ENCODE measurements around the gene MACROD2.

The MACROD2 gene

GRCh38 chr20:15199698-15200097 lies 1204.4 kb downstream of the MACROD2 start:
- Histone ChIP-seq H3K9ac (ENCODE audit: insufficient read length, low read depth) (no peak overlapping the region), H3K4me3 (ENCODE audit: insufficient read length, low read depth) (no peak overlapping the region), H3K27me3 (ENCODE audit: insufficient read depth, insufficient read length) (no peaks in the 10 kb centered on the region), H3K4me1 (ENCODE audit: insufficient read depth, insufficient read length) (no peaks in the 10 kb centered on the region), H3K36me3 (ENCODE audit: insufficient read depth, insufficient read length, low read length) (no peaks in the 10 kb centered on the region), H3K9me3 (ENCODE audit: insufficient read depth, low read length) (no peaks in the 10 kb centered on the region)
- DNase-seq (ENCODE audit: low read depth, low spot score), result no peak
- TF ChIP-seq YY1 (IDR thresholded peaks at IDR 0.05; ENCODE audit: insufficient read depth, insufficient read length) (no peak), SUZ12 (IDR thresholded peaks at IDR 0.05; ENCODE audit: extremely low read depth, insufficient read depth, insufficient read length) (no peak), ZNF274 (IDR thresholded peaks at IDR 0.05; ENCODE audit: low read depth, low read length) (no peak)

DNA sequence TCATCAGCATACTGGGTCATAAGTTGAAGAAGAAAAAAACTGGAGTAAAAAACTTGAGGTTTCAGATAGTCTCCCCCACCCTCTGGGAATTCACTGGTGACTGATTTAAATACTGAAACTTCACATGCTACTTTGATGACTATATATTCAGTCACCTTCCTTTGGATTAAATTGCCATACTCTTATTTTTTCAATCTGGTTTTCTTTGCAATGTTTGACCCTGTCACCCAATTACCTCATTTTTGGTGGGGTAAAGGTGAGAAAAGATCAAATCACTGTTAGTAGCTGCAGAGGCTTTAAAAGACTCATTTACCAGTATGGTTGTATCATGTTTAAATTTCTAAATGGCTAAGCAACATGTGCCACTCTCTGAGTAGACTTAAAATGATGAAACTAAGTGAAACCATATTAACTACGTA lies 1204.8 kb downstream of the MACROD2 start:
- H3K36me3 ChIP-seq (ENCODE audit: insufficient read depth, insufficient read length, low read length), result no peaks in the 10 kb centered on the region
- TF ChIP-seq YY1 (IDR thresholded peaks at IDR 0.05; ENCODE audit: insufficient read depth, insufficient read length), result no peak
- no peak for TF ChIP-seq SUZ12 (IDR thresholded peaks at IDR 0.05; ENCODE audit: extremely low read depth, insufficient read depth, insufficient read length)
- no peaks in the 10 kb centered on the region for H3K27me3 ChIP-seq (ENCODE audit: insufficient read depth, insufficient read length)
- DNase-seq (ENCODE audit: low read depth, low spot score), result no peak
- no peak overlapping the region for H3K9ac ChIP-seq (ENCODE audit: insufficient read length, low read depth)
- H3K4me3 ChIP-seq (ENCODE audit: insufficient read length, low read depth), result no peak overlapping the region
- H3K4me1 ChIP-seq (ENCODE audit: insufficient read depth, insufficient read length), result no peaks in the 10 kb centered on the region
- H3K9me3 ChIP-seq (ENCODE audit: insufficient read depth, low read length), result no peaks in the 10 kb centered on the region

DNA sequence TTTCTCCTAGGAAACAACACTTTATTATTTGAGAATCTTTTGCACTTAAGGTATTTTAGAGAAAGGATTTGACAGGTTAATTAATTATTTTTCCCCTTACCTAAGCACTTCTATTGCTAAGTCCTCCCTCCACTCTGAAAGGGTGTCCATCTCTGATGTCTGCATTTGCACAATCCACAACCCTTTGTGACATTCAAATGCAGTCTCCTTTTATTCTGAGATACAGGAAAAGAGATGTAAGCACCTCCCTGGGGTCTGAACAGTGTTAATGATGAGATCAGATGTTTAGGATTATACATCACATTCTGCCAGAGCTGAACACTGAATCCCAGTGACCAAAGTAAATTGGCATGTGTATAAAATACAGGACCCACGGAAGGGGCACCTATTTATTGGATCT lies 1206.3 kb downstream of the MACROD2 start:
- no peaks in the 10 kb centered on the region for H3K9me3 ChIP-seq (ENCODE audit: insufficient read depth, low read length)
- no peaks in the 10 kb centered on the region for H3K27me3 ChIP-seq (ENCODE audit: insufficient read depth, insufficient read length)
- H3K4me3 ChIP-seq (ENCODE audit: insufficient read length, low read depth), result no peak overlapping the region
- no peak for DNase-seq (ENCODE audit: low read depth, low spot score)
- TF ChIP-seq SUZ12 (IDR thresholded peaks at IDR 0.05; ENCODE audit: extremely low read depth, insufficient read depth, insufficient read length) (no peak), ZNF274 (IDR thresholded peaks at IDR 0.05; ENCODE audit: low read depth, low read length) (no peak), YY1 (IDR thresholded peaks at IDR 0.05; ENCODE audit: insufficient read depth, insufficient read length) (no peak)
- H3K4me1 ChIP-seq (ENCODE audit: insufficient read depth, insufficient read length), result no peaks in the 10 kb centered on the region
- H3K9ac ChIP-seq (ENCODE audit: insufficient read length, low read depth), result no peak overlapping the region
- no peaks in the 10 kb centered on the region for H3K36me3 ChIP-seq (ENCODE audit: insufficient read depth, insufficient read length, low read length)

DNA sequence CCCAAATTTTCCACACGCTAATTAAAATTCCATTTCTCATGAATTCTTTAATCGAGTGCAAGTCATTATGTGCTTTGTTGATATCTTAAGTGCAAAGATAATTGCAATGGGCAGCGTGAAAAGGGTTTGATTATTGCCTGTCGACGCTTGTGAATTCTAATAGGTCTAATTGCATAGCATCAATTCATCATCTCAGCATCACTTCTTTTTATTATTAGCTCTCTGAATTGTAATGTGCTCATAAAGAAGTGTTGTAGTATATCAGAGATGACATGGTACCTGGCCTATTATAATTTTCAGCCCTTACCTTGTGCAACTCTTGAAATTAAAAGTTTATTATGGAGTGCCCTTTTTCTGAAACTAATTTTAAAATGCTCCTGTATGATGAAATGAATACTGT lies 1208.9 kb downstream of the MACROD2 start:
- DNase-seq (ENCODE audit: low read depth, low spot score), result no peak
- H3K9ac ChIP-seq (ENCODE audit: insufficient read length, low read depth), result no peak overlapping the region
- TF ChIP-seq ZNF274 (IDR thresholded peaks at IDR 0.05; ENCODE audit: low read depth, low read length) (no peak), SUZ12 (IDR thresholded peaks at IDR 0.05; ENCODE audit: extremely low read depth, insufficient read depth, insufficient read length) (no peak), YY1 (IDR thresholded peaks at IDR 0.05; ENCODE audit: insufficient read depth, insufficient read length) (no peak)
- H3K4me1 ChIP-seq (ENCODE audit: insufficient read depth, insufficient read length), result no peaks in the 10 kb centered on the region
- H3K9me3 ChIP-seq (ENCODE audit: insufficient read depth, low read length), result no peaks in the 10 kb centered on the region
- no peak overlapping the region for H3K4me3 ChIP-seq (ENCODE audit: insufficient read length, low read depth)
- H3K36me3 ChIP-seq (ENCODE audit: insufficient read depth, insufficient read length, low read length), result no peaks in the 10 kb centered on the region
- no peaks in the 10 kb centered on the region for H3K27me3 ChIP-seq (ENCODE audit: insufficient read depth, insufficient read length)

- Histone ChIP-seq H3K4me3 (ENCODE audit: insufficient read length, low read depth) (no peak overlapping the region), H3K9ac (ENCODE audit: insufficient read length, low read depth) (no peak overlapping the region), H3K36me3 (ENCODE audit: insufficient read depth, insufficient read length, low read length) (no peaks in the 10 kb centered on the region), H3K27me3 (ENCODE audit: insufficient read depth, insufficient read length) (no peaks in the 10 kb centered on the region), H3K9me3 (ENCODE audit: insufficient read depth, low read length) (no peaks in the 10 kb centered on the region), H3K4me1 (ENCODE audit: insufficient read depth, insufficient read length) (no peaks in the 10 kb centered on the region)
- no peak for DNase-seq (ENCODE audit: low read depth, low spot score)
- TF ChIP-seq ZNF274 (IDR thresholded peaks at IDR 0.05; ENCODE audit: low read depth, low read length) (no peak), SUZ12 (IDR thresholded peaks at IDR 0.05; ENCODE audit: extremely low read depth, insufficient read depth, insufficient read length) (no peak), YY1 (IDR thresholded peaks at IDR 0.05; ENCODE audit: insufficient read depth, insufficient read length) (no peak)
Observed at GRCh38 chr20:15205028-15205427, 1209.7 kb downstream of the MACROD2 start.

- no peaks in the 10 kb centered on the region for H3K36me3 ChIP-seq (ENCODE audit: insufficient read depth, insufficient read length, low read length)
- no peak for DNase-seq (ENCODE audit: low read depth, low spot score)
- no peak for TF ChIP-seq SUZ12 (IDR thresholded peaks at IDR 0.05; ENCODE audit: extremely low read depth, insufficient read depth, insufficient read length)
- TF ChIP-seq YY1 (IDR thresholded peaks at IDR 0.05; ENCODE audit: insufficient read depth, insufficient read length), result no peak
- TF ChIP-seq ZNF274 (IDR thresholded peaks at IDR 0.05; ENCODE audit: low read depth, low read length), result no peak
- H3K4me3 ChIP-seq (ENCODE audit: insufficient read length, low read depth), result no peak overlapping the region
- no peaks in the 10 kb centered on the region for H3K9me3 ChIP-seq (ENCODE audit: insufficient read depth, low read length)
- H3K27me3 ChIP-seq (ENCODE audit: insufficient read depth, insufficient read length), result no peaks in the 10 kb centered on the region
- no peaks in the 10 kb centered on the region for H3K4me1 ChIP-seq (ENCODE audit: insufficient read depth, insufficient read length)
- no peak overlapping the region for H3K9ac ChIP-seq (ENCODE audit: insufficient read length, low read depth)
Observed at GRCh38 chr20:15205719-15206118, 1210.4 kb downstream of the MACROD2 start.

GRCh38 chr20:15209537-15209936 lies 1214.2 kb downstream of the MACROD2 start:
- no peak overlapping the region for H3K9ac ChIP-seq (ENCODE audit: insufficient read length, low read depth)
- DNase-seq (ENCODE audit: low read depth, low spot score), result no peak
- no peak overlapping the region for H3K4me3 ChIP-seq (ENCODE audit: insufficient read length, low read depth)

DNA sequence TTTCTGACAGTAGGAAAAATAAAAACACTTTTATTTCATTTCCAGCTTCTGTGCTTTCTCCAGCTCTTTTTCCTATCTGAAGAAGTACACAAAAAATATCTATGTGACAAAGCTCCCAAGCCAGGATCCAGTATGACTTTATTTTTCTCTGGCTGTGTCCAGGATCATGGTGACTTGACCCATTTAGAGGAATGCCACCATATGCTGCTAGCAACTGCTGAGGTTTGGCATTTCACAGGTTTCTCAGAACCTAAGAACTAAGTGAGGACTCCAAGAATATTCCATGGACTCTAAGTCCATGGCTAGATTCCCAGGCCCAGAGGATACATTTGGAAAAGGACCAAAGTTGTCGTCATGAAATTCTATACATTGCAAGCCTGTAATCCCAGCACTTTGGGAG lies 1218.7 kb downstream of the MACROD2 start:
- H3K36me3 ChIP-seq (ENCODE audit: insufficient read depth, insufficient read length, low read length), result no peaks in the 10 kb centered on the region
- no peaks in the 10 kb centered on the region for H3K27me3 ChIP-seq (ENCODE audit: insufficient read depth, insufficient read length)
- H3K9me3 ChIP-seq (ENCODE audit: insufficient read depth, low read length), result no peaks in the 10 kb centered on the region
- DNase-seq (ENCODE audit: low read depth, low spot score), result no peak
- H3K4me1 ChIP-seq (ENCODE audit: insufficient read depth, insufficient read length), result no peaks in the 10 kb centered on the region
- no peak for TF ChIP-seq SUZ12 (IDR thresholded peaks at IDR 0.05; ENCODE audit: extremely low read depth, insufficient read depth, insufficient read length)
- TF ChIP-seq ZNF274 (IDR thresholded peaks at IDR 0.05; ENCODE audit: low read depth, low read length), result no peak
- TF ChIP-seq YY1 (IDR thresholded peaks at IDR 0.05; ENCODE audit: insufficient read depth, insufficient read length), result no peak
- H3K4me3 ChIP-seq (ENCODE audit: insufficient read length, low read depth), result no peak overlapping the region
- H3K9ac ChIP-seq (ENCODE audit: insufficient read length, low read depth), result no peak overlapping the region

More at GRCh38 chr20:15209537-15209936, 1214.2 kb downstream of the MACROD2 start:
- Histone ChIP-seq H3K9me3 (ENCODE audit: insufficient read depth, low read length) (no peaks in the 10 kb centered on the region), H3K36me3 (ENCODE audit: insufficient read depth, insufficient read length, low read length) (no peaks in the 10 kb centered on the region), H3K4me1 (ENCODE audit: insufficient read depth, insufficient read length) (no peaks in the 10 kb centered on the region), H3K27me3 (ENCODE audit: insufficient read depth, insufficient read length) (no peaks in the 10 kb centered on the region)
- no peak for TF ChIP-seq YY1 (IDR thresholded peaks at IDR 0.05; ENCODE audit: insufficient read depth, insufficient read length)
- TF ChIP-seq SUZ12 (IDR thresholded peaks at IDR 0.05; ENCODE audit: extremely low read depth, insufficient read depth, insufficient read length), result no peak
- TF ChIP-seq ZNF274 (IDR thresholded peaks at IDR 0.05; ENCODE audit: low read depth, low read length), result no peak
